Activated CD4-positive, alpha-beta memory T cell treated with anti-CD3 and anti-CD28 coated beads for 36 hours (primary cell): ENCODE results near the gene FRMD3. TPM values are rescaled to one million over a fixed set of nuclear protein-coding genes. Genes with fewer than 3 reads are reported as not detected.

Source experiments
- CTCF ChIA-PET: fragments of 350-600 bp; sonication (Branson Sonifier 250); formaldehyde crosslinking; loops from one replicate; lab custom pipeline; 2021; ENCODE audit warnings: antibody characterized with exemption, inconsistent platforms; lab: Charles Lee
- POLR2A ChIA-PET: fragments of 350-600 bp; sonication (Branson Sonifier 250); formaldehyde crosslinking; loops from one replicate; lab custom pipeline; 2021; ENCODE audit warnings: antibody characterized with exemption; lab: Charles Lee
- DNase-seq: peaks from one replicate; pipeline ENCODE4 v3.0.0-alpha.2; 2020
- H3K27ac Mint-ChIP-seq: one replicate; pipeline ENCODE4 v1.8.0; 2021; ENCODE audit warnings: mixed read lengths
- H3K27me3 Mint-ChIP-seq: one replicate; pipeline ENCODE4 v1.8.0; 2021; ENCODE audit warnings: mixed read lengths
- H3K36me3 Mint-ChIP-seq: one replicate; pipeline ENCODE4 v1.8.0; 2021; ENCODE audit warnings: mixed read lengths
- H3K4me1 Mint-ChIP-seq: one replicate; pipeline ENCODE4 v1.8.0; 2021; ENCODE audit warnings: low read depth, mixed read lengths
- H3K4me3 Mint-ChIP-seq: one replicate; pipeline ENCODE4 v1.8.0; 2021; ENCODE audit warnings: mild to moderate bottlenecking, mixed read lengths
- H3K9me3 Mint-ChIP-seq: one replicate; pipeline ENCODE4 v1.8.0; 2021; ENCODE audit warnings: mixed read lengths
- intact Hi-C: fragments of 100-400 bp; cut with micrococcal nuclease; formaldehyde crosslinking; loops from one replicate; pipeline ENCODE4 v1.15.1; 2023
- total RNA-seq, 2 experiments: library from RNA; stranded (reverse); gene quantifications; one replicate each; pipeline ENCODE4 v1.2.3, GENCODE V29; 2021

The FRMD3 gene
- total RNA-seq, 2 experiments from 2014 or later = 0.27 to 0.62 TPM

DNA sequence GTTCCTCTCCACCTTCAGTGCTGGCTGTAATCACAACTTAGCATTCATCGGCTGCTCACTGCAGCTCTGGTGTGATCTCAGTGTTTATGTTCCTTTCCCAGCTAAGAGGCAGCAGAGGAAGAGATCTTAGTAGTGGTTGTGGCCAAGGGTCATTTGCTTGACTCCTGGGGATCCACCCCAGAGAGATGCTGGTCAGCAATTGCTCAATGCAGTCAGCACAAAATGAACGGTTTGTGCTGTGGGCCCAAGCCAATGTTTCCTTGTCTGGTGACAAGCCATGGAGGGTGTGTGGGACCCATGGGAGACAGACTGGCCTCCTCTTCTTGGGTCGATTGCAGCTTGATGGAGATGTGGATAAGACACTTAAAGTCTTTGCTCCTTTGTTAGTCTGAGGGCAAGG is 16.1 kb upstream of the FRMD3 start:
- Mint-ChIP-seq H3K36me3 (peaks cover 10% of the 10 kb centered on the region), H3K9me3 (peaks cover 44% of the 10 kb centered on the region), H3K4me3 (no peak overlapping the region), H3K27ac (no peak overlapping the region), H3K27me3 (no peaks in the 10 kb centered on the region), H3K4me1 (no peaks in the 10 kb centered on the region)
- DNase-seq = no peak
- POLR2A ChIA-PET = no interaction called here
- intact Hi-C loops = no loop called here
- CTCF ChIA-PET = interaction anchor here (2.6 kb wide), 1 partner anchor 11 kb away, joined by 11 read pairs; no protein-coding TSS in a partner anchor

- DNase-seq = no peak
- CTCF ChIA-PET = interaction anchor here (0.6 to 4.4 kb wide), 12 partner anchors 9 to 602 kb away, joined by 3 to 111 read pairs (median 5); no protein-coding TSS in a partner anchor
- Mint-ChIP-seq H3K27ac (no peak overlapping the region), H3K4me1 (peaks cover under 1% of the 10 kb centered on the region), H3K27me3 (peaks cover 9% of the 10 kb centered on the region), H3K9me3 (peaks cover 21% of the 10 kb centered on the region), H3K4me3 (no peak overlapping the region), H3K36me3 (peaks cover 9% of the 10 kb centered on the region)
- intact Hi-C loops = loop anchor here (1.0 kb wide), 1 partner anchor 210 kb away; no protein-coding TSS in a partner anchor
- POLR2A ChIA-PET = interaction anchor here (0.6 to 0.7 kb wide), 2 partner anchors 210 to 1921 kb away, joined by 3 read pairs; no protein-coding TSS in a partner anchor
These were observed 5.9 kb upstream of the FRMD3 start for GRCh38 chr9:83544002-83544698.

GRCh38 chr9:83538890-83539238 is 663 bp upstream of the FRMD3 start:
- CTCF ChIA-PET = interaction anchor here (1.6 to 5.0 kb wide), 2 partner anchors 85 to 205 kb away, joined by 3 to 28 read pairs; no protein-coding TSS in a partner anchor
- H3K9me3 Mint-ChIP-seq = no peaks in the 10 kb centered on the region
- H3K4me1 Mint-ChIP-seq = peaks cover 6% of the 10 kb centered on the region
- no peak overlapping the region for H3K4me3 Mint-ChIP-seq
- peaks cover 21% of the 10 kb centered on the region for H3K27me3 Mint-ChIP-seq
- no peak overlapping the region for H3K27ac Mint-ChIP-seq
- no peak for DNase-seq
- POLR2A ChIA-PET = no interaction called here
- H3K36me3 Mint-ChIP-seq = no peaks in the 10 kb centered on the region
- intact Hi-C loops = no loop called here

DNA sequence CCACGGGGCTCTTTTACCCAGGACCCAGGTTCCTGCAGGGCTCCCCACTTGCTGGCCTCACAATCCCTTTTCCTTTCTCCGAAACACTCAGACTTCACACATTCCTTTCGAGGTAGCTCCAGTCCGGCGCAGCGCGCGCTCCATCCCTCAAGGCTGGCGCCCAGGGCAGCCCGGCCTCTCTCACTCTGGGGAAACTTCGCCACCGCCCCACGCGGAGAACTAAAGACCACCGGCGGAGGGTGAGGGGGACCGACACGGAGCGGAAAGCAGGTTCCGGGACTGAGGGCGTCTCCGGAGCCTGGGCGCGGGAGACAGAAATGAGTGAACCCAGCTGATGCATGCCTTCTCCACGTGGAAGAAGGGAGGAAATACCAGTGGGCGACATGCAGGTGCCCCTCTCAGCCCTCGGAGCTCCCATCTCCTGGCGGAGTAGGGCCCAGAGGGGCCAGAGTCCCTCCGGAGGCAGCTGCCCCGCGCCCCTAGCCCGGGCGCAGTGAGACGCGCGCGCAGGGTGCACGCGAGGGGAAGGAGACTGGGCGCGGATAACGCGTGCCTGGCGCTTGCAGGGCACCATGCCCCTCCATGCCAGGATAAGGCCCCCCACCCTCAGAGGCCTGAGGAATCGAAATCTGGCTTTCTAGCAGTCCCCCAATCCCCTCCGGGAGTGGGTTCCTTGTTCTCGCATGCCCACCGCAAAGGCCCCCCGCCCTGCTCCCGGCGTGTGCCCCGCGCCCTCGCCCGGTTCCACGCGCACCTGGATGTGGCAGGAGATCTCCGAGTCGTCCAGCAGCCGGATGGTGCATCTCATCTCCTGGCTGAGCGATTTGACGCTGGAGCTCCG is 650 bp downstream of the FRMD3 start:
- H3K36me3 Mint-ChIP-seq = no peaks in the 10 kb centered on the region
- no peak overlapping the region for H3K27ac Mint-ChIP-seq
- no peak overlapping the region for H3K4me3 Mint-ChIP-seq
- no peak for DNase-seq
- H3K9me3 Mint-ChIP-seq = no peaks in the 10 kb centered on the region
- POLR2A ChIA-PET = no interaction called here
- peaks cover 6% of the 10 kb centered on the region for H3K4me1 Mint-ChIP-seq
- intact Hi-C loops = no loop called here
- H3K27me3 Mint-ChIP-seq = peaks cover 21% of the 10 kb centered on the region
- CTCF ChIA-PET = interaction anchor here (5.0 kb wide), 1 partner anchor 204 kb away, joined by 28 read pairs; no protein-coding TSS in a partner anchor

DNA sequence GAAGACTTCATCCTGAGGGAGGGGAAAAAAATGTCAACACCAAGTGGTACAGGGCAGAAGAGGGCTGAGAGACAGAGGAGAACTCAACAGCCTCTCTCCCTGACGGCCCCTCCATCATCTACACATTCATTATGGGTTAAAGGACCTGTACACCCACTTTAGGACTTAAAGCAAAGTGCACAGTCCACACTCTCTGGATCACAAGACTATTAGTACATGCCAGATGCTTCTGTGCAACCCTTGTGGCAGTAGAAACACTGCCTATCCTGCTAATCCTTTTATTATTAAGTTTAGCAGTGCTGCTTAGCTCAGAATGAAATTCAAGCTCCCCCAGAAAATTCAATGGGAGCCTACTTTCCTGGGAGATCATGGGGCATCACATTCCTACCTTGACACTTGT is 1.9 kb downstream of the FRMD3 start:
- no peak for DNase-seq
- H3K27me3 Mint-ChIP-seq = peaks cover 21% of the 10 kb centered on the region
- H3K4me1 Mint-ChIP-seq = peaks cover 6% of the 10 kb centered on the region
- intact Hi-C loops = no loop called here
- H3K9me3 Mint-ChIP-seq = no peaks in the 10 kb centered on the region
- H3K4me3 Mint-ChIP-seq = no peak overlapping the region
- no peak overlapping the region for H3K27ac Mint-ChIP-seq
- H3K36me3 Mint-ChIP-seq = no peaks in the 10 kb centered on the region
- ChIA-PET POLR2A (no interaction called here), CTCF (no interaction called here)

- no peak for DNase-seq
- Mint-ChIP-seq H3K9me3 (no peaks in the 10 kb centered on the region), H3K36me3 (no peaks in the 10 kb centered on the region), H3K4me3 (no peak overlapping the region), H3K27ac (no peak overlapping the region), H3K4me1 (peaks cover 6% of the 10 kb centered on the region), H3K27me3 (peaks cover 21% of the 10 kb centered on the region)
- ChIA-PET CTCF (interaction anchor here (1.1 to 1.5 kb wide), 2 partner anchors 8 to 9 kb away, joined by 3 to 5 read pairs; no protein-coding TSS in a partner anchor), POLR2A (no interaction called here)
- intact Hi-C loops = no loop called here
These were observed 2.5 kb downstream of the FRMD3 start for GRCh38 chr9:83535736-83536135.

- no peak for DNase-seq
- Mint-ChIP-seq H3K36me3 (peaks cover 4% of the 10 kb centered on the region), H3K4me3 (no peak overlapping the region), H3K9me3 (peaks cover 3% of the 10 kb centered on the region), H3K4me1 (no peaks in the 10 kb centered on the region), H3K27me3 (peaks cover 6% of the 10 kb centered on the region), H3K27ac (no peak overlapping the region)
- intact Hi-C loops = no loop called here
- ChIA-PET POLR2A (no interaction called here), CTCF (interaction anchor here (1.0 kb wide), 1 partner anchor 11 kb away, joined by 3 read pairs; no protein-coding TSS in a partner anchor)
These were observed 4.9 kb downstream of the FRMD3 start for GRCh38 chr9:83533296-83533695.

DNA sequence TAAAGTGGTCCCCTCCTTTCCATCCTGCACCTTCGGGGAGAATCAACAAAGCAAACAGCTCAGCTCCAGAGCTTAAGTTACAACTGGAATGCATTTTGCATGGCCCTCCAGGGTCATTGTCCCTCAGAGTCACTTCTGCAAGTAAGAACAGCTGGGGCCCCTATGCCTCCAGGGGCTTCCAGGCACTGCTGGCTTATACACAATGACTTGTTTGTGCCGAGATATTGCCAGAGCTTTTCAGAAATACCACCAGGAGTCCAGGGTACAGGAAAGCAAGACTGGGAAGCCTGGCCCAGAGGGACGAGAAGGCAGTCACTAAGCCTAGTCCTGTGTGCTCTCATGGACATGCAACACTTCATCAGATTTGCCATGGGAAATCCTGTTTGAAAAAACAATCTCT is 11.3 kb downstream of the FRMD3 start:
- no peak overlapping the region for H3K4me3 Mint-ChIP-seq
- intact Hi-C loops = no loop called here
- H3K4me1 Mint-ChIP-seq = no peaks in the 10 kb centered on the region
- CTCF ChIA-PET = interaction anchor here (0.7 to 2.2 kb wide), 4 partner anchors 9 to 440 kb away, joined by 3 to 6 read pairs (median 4); no protein-coding TSS in a partner anchor
- DNase-seq = no peak
- H3K9me3 Mint-ChIP-seq = peaks cover 3% of the 10 kb centered on the region
- no peaks in the 10 kb centered on the region for H3K27me3 Mint-ChIP-seq
- peaks cover 4% of the 10 kb centered on the region for H3K36me3 Mint-ChIP-seq
- no peak overlapping the region for H3K27ac Mint-ChIP-seq
- POLR2A ChIA-PET = no interaction called here

GRCh38 chr9:83526211-83526610 is 12.0 kb downstream of the FRMD3 start:
- no peaks in the 10 kb centered on the region for H3K27me3 Mint-ChIP-seq
- H3K9me3 Mint-ChIP-seq = peaks cover 3% of the 10 kb centered on the region
- H3K4me1 Mint-ChIP-seq = no peaks in the 10 kb centered on the region
- no peak for DNase-seq
- H3K4me3 Mint-ChIP-seq = no peak overlapping the region
- POLR2A ChIA-PET = no interaction called here
- H3K36me3 Mint-ChIP-seq = peaks cover 4% of the 10 kb centered on the region
- H3K27ac Mint-ChIP-seq = no peak overlapping the region
- CTCF ChIA-PET = interaction anchor here (1.6 to 2.2 kb wide), 3 partner anchors 9 to 192 kb away, joined by 3 to 6 read pairs (median 4); no protein-coding TSS in a partner anchor
- intact Hi-C loops = no loop called here

DNA sequence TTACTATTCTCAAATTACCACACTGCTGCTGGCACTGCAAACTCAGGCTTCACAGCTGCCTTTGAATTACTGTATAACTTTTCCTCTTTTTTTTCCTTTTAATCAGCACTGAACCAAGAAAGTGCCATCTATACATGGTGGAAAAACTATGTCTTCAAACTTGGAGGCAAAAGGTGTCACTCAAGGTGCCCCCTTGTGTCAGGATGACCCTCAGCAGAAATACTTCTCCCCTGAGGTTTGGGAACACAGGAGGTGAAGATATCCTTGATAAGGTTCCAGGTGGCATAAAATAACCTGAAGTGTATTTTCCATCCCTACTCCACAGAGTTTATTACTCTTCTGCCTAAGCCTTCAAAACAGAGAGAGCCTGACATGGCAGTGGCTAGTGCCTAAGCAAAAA is 14.5 kb downstream of the FRMD3 start:
- DNase-seq = no peak
- H3K27me3 Mint-ChIP-seq = no peaks in the 10 kb centered on the region
- H3K4me1 Mint-ChIP-seq = no peaks in the 10 kb centered on the region
- intact Hi-C loops = no loop called here
- peaks cover 3% of the 10 kb centered on the region for H3K36me3 Mint-ChIP-seq
- POLR2A ChIA-PET = no interaction called here
- H3K9me3 Mint-ChIP-seq = peaks cover 8% of the 10 kb centered on the region
- CTCF ChIA-PET = interaction anchor here (1.0 kb wide), 1 partner anchor 190 kb away, joined by 4 read pairs; no protein-coding TSS in a partner anchor
- H3K4me3 Mint-ChIP-seq = no peak overlapping the region
- no peak overlapping the region for H3K27ac Mint-ChIP-seq

- no peaks in the 10 kb centered on the region for H3K4me1 Mint-ChIP-seq
- no peak overlapping the region for H3K27ac Mint-ChIP-seq
- POLR2A ChIA-PET = no interaction called here
- peaks cover 10% of the 10 kb centered on the region for H3K9me3 Mint-ChIP-seq
- CTCF ChIA-PET = no interaction called here
- H3K4me3 Mint-ChIP-seq = no peak overlapping the region
- H3K36me3 Mint-ChIP-seq = peaks cover 3% of the 10 kb centered on the region
- intact Hi-C loops = no loop called here
- peaks cover 2% of the 10 kb centered on the region for H3K27me3 Mint-ChIP-seq
- no peak for DNase-seq
These were observed 16.8 kb downstream of the FRMD3 start for GRCh38 chr9:83521411-83521810.

DNA sequence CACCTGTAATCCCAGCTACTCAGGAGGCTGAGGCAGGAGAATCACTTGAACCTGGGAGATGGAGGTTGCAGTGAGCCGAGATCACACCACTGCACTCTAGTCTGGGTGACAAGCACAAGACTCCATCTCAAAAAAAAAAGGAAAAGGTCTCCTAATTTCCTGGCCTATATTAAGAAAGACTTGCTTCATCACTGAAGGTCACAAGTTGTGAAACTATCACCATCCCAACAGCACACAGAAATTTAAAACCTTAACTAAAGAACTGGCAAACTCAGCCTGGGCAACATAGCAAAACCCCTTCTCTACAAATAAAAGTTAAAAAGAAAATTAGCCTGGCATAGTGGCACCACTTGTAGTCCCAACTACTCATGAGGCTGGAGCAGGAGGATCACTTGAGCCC is 17.2 kb downstream of the FRMD3 start:
- CTCF ChIA-PET = no interaction called here
- intact Hi-C loops = no loop called here
- Mint-ChIP-seq H3K4me1 (no peaks in the 10 kb centered on the region), H3K27ac (no peak overlapping the region), H3K4me3 (no peak overlapping the region), H3K36me3 (peaks cover 3% of the 10 kb centered on the region), H3K27me3 (peaks cover 2% of the 10 kb centered on the region), H3K9me3 (peaks cover 10% of the 10 kb centered on the region)
- POLR2A ChIA-PET = no interaction called here
- DNase-seq = no peak
